Measurements from ENCODE around the gene PSMD7. TPM values are rescaled to one million over a fixed set of nuclear protein-coding genes. Genes with fewer than 3 reads are reported as not detected.

The PSMD7 gene
- total and polyA plus RNA-seq, 2 donors (not counting 1 experiment from before 2014, with no cell fraction given) = 34.1 to 60.8 TPM

DNA sequence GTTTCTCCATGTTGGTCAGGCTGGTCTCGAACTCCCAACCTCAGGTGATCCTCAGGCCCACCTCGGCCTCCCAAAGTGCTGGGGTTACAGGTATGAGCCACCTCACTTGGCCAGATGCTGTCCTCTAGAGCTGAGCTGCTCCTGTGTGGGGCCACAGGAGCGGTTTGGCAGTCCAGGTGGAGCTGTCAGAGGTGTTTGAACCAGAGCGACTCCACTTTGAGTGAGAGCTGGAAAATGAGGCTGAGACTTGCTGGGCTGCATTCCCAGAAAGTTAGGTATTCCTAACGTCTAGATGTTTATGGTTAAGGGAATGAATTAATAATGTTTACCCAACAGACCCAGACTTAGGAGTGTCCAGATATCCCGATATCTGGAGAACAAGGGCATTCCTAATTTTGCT is 16.8 kb upstream of the PSMD7 start:
- Histone ChIP-seq H3K4me1 (ENCODE audit: control insufficient read depth in 2 of 2, insufficient read depth in 2 of 2, low read length in 2 of 2) (no peaks in the 10 kb centered on the region), H3K4me2 (replicated peaks; ENCODE audit: low read depth, low read length, poor library complexity, severe bottlenecking) (no peak overlapping the region), H3K27ac (ENCODE audit: low read length in 2 of 2) (no peak overlapping the region), H4K20me1 (ENCODE audit: control insufficient read depth, insufficient read depth, low read length, poor library complexity, severe bottlenecking) (no peaks in the 10 kb centered on the region), H3K27me3 (replicated peaks in 1 of 4; ENCODE audit: control extremely low read depth in 1 of 4, control insufficient read depth in 3 of 4, insufficient read depth in 4 of 4, low read length in 3 of 4) (no peaks in the 10 kb centered on the region), H3K36me3 (replicated peaks in 1 of 2; ENCODE audit: control extremely low read depth in 1 of 2, control insufficient read depth in 1 of 2, extremely low read depth in 1 of 2, insufficient read depth in 2 of 2, low read length in 1 of 2) (no peaks in the 10 kb centered on the region), H3K79me2 (ENCODE audit: control insufficient read depth, insufficient read depth, low read length) (no peaks in the 10 kb centered on the region), H3K9me3 (ENCODE audit: control extremely low read depth in 1 of 3, control insufficient read depth in 2 of 3, insufficient read depth in 1 of 3, low read length in 2 of 3) (peaks cover 0 to 6% (median 0%) of the 10 kb centered on the region in 3 donors), H3K4me3 (ENCODE audit: control extremely low read depth in 1 of 5, extremely low read depth in 1 of 5, insufficient read depth in 1 of 5, low read depth in 2 of 5, low read length in 4 of 5) (no peak overlapping the region), H2AFZ (ENCODE audit: insufficient read depth, low read depth, low read length, poor library complexity, severe bottlenecking) (no peak overlapping the region), H3K9ac (ENCODE audit: low read length) (no peak overlapping the region)
- DNase-seq (no peak), ATAC-seq (ENCODE audit: low read depth) (no peak)
- 93% methylated on average over 3 of the region's 6 CpGs for WGBS (ENCODE audit: insufficient coverage)
- intact Hi-C loops (cut with micrococcal nuclease) = no loop called here
- no peak for TF ChIP-seq EZH2 (IDR thresholded peaks at IDR 0.05; ENCODE audit: borderline replicate concordance, insufficient read depth, low read depth, low read length, poor library complexity, severe bottlenecking)
- no peak for TF ChIP-seq CTCF (IDR thresholded peaks at IDR 0.05)
- no peaks in the 10 kb centered on the region for H3K4me1 Mint-ChIP-seq
- ChIA-PET CTCF (no interaction called here), POLR2A (no interaction called here)
- H3K27me3 Mint-ChIP-seq = peaks cover 7% of the 10 kb centered on the region
- H3K4me3 Mint-ChIP-seq = no peak overlapping the region
- no peak overlapping the region for H3K27ac Mint-ChIP-seq
- H3K9me3 Mint-ChIP-seq (ENCODE audit: insufficient read depth) = peaks cover 2% of the 10 kb centered on the region

DNA sequence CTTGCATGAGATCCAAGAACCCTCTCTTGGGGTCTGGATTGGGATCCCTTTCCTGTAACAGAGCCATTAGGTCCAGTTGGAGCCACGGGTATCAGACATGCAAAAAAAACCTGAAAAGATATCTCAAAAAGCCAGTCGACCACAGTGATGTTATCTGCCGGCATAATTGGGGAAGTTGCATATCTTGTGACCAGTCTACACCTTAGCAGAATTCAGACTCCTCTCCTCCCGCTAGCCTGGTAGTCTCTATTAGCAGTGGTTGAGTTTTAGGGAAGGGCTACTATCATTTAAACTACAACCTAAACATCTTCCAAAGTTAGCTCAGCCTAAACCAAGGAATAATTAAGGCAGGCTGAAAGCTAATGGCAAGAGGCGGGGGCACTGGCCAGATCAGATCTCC is 16.2 kb upstream of the PSMD7 start:
- Histone ChIP-seq H3K9ac (ENCODE audit: low read length) (no peak overlapping the region), H3K36me3 (replicated peaks in 1 of 2; ENCODE audit: control extremely low read depth in 1 of 2, control insufficient read depth in 1 of 2, extremely low read depth in 1 of 2, insufficient read depth in 2 of 2, low read length in 1 of 2) (no peaks in the 10 kb centered on the region), H2AFZ (ENCODE audit: insufficient read depth, low read depth, low read length, poor library complexity, severe bottlenecking) (no peak overlapping the region), H3K4me3 (ENCODE audit: control extremely low read depth in 1 of 5, extremely low read depth in 1 of 5, insufficient read depth in 1 of 5, low read depth in 2 of 5, low read length in 4 of 5) (no peak overlapping the region), H3K27me3 (replicated peaks in 1 of 4; ENCODE audit: control extremely low read depth in 1 of 4, control insufficient read depth in 3 of 4, insufficient read depth in 4 of 4, low read length in 3 of 4) (no peaks in the 10 kb centered on the region), H3K79me2 (ENCODE audit: control insufficient read depth, insufficient read depth, low read length) (no peaks in the 10 kb centered on the region), H3K4me2 (replicated peaks; ENCODE audit: low read depth, low read length, poor library complexity, severe bottlenecking) (no peak overlapping the region), H3K27ac (ENCODE audit: low read length in 2 of 2) (no peak overlapping the region), H3K4me1 (ENCODE audit: control insufficient read depth in 2 of 2, insufficient read depth in 2 of 2, low read length in 2 of 2) (no peaks in the 10 kb centered on the region), H4K20me1 (ENCODE audit: control insufficient read depth, insufficient read depth, low read length, poor library complexity, severe bottlenecking) (no peaks in the 10 kb centered on the region), H3K9me3 (ENCODE audit: control extremely low read depth in 1 of 3, control insufficient read depth in 2 of 3, insufficient read depth in 1 of 3, low read length in 2 of 3) (peaks cover 0 to 6% (median 0%) of the 10 kb centered on the region in 3 donors)
- peaks cover 7% of the 10 kb centered on the region for H3K27me3 Mint-ChIP-seq
- no peak for DNase-seq
- no peak overlapping the region for H3K4me3 Mint-ChIP-seq
- no peak overlapping the region for H3K27ac Mint-ChIP-seq
- CTCF ChIA-PET = no interaction called here
- no CpG with 5 or more reads among the region's 5 CpGs for WGBS (ENCODE audit: insufficient coverage)
- intact Hi-C loops (cut with micrococcal nuclease) = no loop called here
- TF ChIP-seq CTCF (IDR thresholded peaks at IDR 0.05) (no peak), EZH2 (IDR thresholded peaks at IDR 0.05; ENCODE audit: borderline replicate concordance, insufficient read depth, low read depth, low read length, poor library complexity, severe bottlenecking) (no peak)
- no peaks in the 10 kb centered on the region for H3K4me1 Mint-ChIP-seq
- ATAC-seq (ENCODE audit: low read depth) = no peak
- H3K9me3 Mint-ChIP-seq (ENCODE audit: insufficient read depth) = peaks cover 2% of the 10 kb centered on the region
- POLR2A ChIA-PET = no interaction called here

Data from B cell (primary cell).